ENCODE results near the gene HBZ.
A peak's percentile ranks its signal among the peaks of the same experiment; 100 is the strongest.
"Not testable (repeated sequence)": the region's sequence is repeated elsewhere in the genome, so short reads cannot be mapped to it uniquely, and the experiment has no call there.

HBZ gene

GRCh38 chr16:152141-153128, at the start of gene HBZ:
Gene HBZ (plus strand): TSS chr16:152644. CDS start chr16:152910, 266 bp downstream.
- no peak for DNase-seq

GRCh38 chr16:104355-104754, 48.1 kb upstream of the HBZ start:
- no peak for DNase-seq

DNA sequence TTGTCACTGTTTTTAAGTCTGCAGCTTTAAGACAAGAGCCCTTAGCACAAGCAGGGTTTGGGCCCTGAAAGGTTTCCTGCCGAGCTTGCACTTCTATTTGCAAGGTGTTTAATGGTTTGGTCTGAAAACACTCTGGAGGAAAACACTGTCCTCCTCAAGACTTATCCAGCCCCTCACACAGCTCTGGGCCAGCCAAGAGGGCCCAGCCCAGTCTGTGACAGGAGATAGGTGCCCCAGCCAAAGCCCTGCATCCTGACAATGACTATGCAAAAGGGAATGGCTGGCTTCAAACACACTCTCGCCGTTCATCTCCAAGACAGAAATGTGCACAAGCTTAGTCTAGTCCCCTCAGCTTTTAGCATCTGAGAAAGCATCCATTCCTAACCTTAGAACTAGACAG, 47.5 kb upstream of the HBZ start:
- DNase-seq, result no peak

DNA sequence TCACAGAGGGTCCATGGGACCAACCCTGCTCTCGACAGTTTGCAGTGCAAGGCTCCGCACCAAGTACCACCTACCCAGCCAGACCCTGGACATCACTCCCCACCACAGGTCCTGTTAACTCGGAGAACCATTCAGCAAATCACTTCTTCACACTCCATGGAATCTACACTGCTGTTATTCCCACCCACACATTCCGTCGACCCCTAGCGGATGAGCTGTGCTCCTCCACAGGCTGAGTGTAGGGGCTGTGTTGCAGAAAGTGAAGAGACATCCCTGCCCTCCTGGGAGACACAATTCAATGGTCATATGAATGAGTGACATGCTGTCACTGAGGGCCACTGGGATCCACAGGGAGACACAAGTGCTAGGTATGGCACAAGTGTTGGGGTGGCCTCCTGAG, 46.9 kb upstream of the HBZ start:
- DNase-seq, result no peak

DNA sequence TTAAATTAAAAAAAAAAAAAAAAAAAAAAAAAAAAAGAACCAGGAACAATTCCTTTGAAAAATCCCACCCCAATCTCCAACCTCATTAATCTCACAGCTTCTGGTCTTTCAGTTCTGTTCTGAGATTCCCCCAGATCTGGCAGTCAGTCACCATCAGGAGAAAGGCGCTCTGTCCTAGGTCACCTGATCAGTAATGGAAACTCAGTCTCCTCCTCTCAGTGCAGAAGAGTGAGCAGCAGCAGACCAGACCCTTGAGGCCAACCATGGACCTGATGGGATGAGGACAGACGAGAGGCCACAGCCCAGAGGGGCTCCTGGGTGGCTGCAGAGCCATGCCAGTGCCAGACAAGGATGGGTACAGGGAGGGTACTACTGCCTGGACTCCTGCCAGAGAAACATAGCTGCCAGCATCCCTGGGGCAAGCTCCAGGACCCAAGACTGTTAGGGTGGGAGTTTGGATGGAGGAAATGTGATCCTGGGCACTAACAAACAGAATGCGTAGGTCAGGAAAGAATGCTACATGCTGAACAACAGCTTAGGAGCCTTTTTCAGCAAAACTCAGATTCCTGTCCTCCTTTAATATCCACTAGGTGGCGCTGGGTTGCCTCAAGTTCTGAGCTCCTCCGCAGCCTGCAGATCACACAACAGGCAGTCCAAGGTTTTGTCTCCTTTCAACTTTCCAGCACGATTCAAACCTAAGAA, 45.7 kb upstream of the HBZ start:
- peak; percentile 79 for DNase-seq

- DNase-seq, result no peak
These were observed 40.1 kb upstream of the HBZ start for GRCh38 chr16:112153-112840.

DNA sequence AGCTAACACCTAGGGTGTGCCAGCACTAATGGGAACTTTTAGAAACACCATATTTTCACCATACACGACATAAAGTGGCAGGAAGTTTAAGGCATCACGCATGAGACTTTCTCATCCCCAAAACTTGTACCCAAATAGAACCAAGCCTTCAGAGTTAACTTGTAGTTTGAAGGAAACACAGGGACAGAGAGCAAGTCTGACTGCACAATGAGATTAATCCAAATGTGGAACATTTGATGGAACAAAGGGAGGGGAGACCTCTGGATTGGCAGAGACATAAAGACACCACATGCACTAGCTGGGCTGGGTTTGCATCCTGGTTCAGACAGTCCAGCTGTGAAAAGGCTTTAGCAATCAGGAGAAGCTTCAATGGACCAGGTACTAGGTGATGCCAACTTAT, 38.1 kb upstream of the HBZ start:
- no peak for DNase-seq

DNA sequence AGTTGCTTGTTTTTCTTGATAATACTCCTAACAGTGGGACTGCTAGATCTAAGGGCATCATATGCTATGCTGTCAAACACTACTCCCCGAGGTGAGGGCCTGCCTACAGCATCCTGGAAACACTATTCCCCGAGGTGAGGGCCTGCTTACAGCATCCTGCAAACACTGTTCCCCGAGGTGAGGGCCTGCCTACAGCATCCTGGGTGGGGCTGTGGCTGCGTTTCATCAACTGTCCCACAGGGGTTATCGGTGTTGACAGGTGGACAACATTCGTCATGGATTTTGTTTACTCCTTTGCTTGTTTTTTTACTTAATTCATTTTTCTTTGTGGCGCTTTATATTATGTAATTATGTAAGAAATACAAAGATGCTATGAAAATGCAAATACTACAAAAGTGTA, 36.4 kb upstream of the HBZ start:
- no peak for DNase-seq

GRCh38 chr16:117379-118365, 34.8 kb upstream of the HBZ start:
- DNase-seq, result peak; percentile 85

- no peak for DNase-seq
These were observed 33.6 kb upstream of the HBZ start for GRCh38 chr16:118857-119256.

GRCh38 chr16:119295-119694, 33.1 kb upstream of the HBZ start:
- no peak for DNase-seq

- no peak for DNase-seq
These were observed 32.5 kb upstream of the HBZ start for GRCh38 chr16:119835-120491.

- no peak for DNase-seq
These were observed 31.7 kb upstream of the HBZ start for GRCh38 chr16:120756-121155.

- no peak for DNase-seq
These were observed 30.1 kb upstream of the HBZ start for GRCh38 chr16:122361-122760.

DNA sequence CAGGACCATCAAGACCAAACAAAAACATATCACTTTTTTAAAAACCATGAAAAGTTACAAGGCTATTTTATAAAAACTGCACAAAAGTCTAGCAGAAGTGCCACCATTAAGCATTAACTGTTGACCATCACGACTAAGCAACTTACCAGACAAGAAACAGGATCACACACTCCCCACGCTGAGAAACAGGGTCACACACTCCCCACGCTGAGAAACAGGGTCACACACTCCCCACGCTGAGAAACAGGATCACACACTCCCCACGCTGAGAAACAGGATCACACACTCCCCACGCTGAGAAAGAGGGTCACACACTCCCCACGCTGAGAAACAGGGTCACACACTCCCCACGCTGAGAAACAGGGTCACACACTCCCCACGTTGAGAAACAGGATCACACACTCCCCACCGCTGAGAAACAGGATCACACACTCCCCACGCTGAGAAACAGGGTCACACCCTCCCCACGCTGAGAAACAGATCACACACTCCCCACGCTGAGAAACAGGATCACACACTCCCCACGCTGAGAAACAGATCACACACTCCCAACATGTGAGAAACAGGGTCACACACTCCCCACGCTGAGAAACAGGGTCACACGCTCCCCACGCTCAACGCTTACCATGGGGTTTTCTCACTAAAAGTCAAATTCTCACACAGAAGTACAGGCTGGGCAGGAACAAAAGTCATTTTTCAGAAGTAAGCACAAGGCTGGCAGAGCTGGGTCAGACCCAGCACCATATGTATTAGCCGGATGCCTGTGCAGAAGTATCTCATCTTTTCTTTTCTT, 28.7 kb upstream of the HBZ start:
- DNase-seq, result not testable (repeated sequence)

- no peak for DNase-seq
These were observed 27.4 kb upstream of the HBZ start for GRCh38 chr16:125011-125410.

DNA sequence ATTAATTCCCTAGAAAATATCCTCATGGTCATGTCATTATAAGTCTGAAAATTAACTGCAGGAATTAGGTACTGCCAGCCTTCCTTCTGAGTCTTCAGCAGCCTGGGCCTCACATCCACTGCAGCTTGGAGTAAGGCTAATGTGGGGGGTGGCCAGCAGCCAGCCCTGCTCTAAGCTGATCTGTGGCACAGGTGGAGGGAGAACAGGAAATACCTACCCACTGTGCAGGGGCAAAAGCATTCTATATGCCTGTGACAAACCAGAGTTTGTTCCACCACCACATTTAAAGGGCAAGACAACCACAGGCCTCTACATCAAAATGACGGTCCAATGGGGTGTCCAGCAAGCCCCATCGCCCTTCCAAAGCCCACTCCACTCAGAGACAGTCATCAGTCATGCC, 23.4 kb upstream of the HBZ start:
- DNase-seq, result no peak

GRCh38 chr16:130533-131173, 21.8 kb upstream of the HBZ start:
- no peak for DNase-seq

- DNase-seq, result no peak
These were observed 20.3 kb upstream of the HBZ start for GRCh38 chr16:132120-132519.

- DNase-seq, result no peak
These were observed 18.7 kb upstream of the HBZ start for GRCh38 chr16:133716-134115.
